ENCODE results near the gene LDLRAD2.

LDLRAD2 gene

GRCh38 chr1:21847223-21848205, 35.4 kb downstream of the LDLRAD2 start:
- no peak for DNase-seq (ENCODE audit: insufficient read length, low spot score)
- no peak for FAIRE-seq
- no peak for TF ChIP-seq CTCF (IDR thresholded peaks at IDR 0.05; ENCODE audit: insufficient read depth, missing control alignments)

DNA sequence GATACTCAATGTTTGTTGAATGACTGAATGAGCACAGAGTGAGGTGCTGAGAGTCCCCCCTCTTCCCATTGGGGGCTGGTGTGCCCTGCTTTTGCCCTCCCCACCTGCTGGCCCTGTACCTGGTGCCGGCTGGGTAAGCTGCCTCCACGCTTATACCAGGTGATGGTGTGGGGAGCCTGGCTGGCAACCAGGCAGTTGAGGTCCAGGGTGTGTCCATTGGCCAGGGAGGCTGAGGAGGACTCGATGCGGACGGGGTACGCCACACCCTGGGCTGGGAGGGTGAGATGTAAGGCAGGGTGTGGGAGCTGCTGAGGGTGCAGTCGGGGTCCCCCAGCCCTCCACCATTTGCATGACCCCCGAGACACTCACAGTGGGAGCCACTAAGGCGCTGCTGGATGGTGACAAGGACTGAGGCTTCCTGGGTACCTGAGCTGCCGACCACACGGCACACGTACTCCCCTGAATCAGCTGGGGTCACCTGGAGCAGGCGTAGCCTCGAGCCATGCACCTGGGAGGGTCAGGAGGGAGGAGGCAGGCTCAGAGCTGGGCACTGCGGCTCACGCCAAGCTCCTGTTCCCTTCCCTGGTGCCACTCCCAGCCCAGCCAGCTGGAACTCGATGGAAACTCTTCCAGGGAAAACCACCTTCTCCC, 36.6 kb downstream of the LDLRAD2 start:
- FAIRE-seq (no peak), DNase-seq (ENCODE audit: insufficient read length, low spot score) (no peak)
- TF ChIP-seq CTCF (IDR thresholded peaks at IDR 0.05; ENCODE audit: insufficient read depth, missing control alignments) = no peak

DNA sequence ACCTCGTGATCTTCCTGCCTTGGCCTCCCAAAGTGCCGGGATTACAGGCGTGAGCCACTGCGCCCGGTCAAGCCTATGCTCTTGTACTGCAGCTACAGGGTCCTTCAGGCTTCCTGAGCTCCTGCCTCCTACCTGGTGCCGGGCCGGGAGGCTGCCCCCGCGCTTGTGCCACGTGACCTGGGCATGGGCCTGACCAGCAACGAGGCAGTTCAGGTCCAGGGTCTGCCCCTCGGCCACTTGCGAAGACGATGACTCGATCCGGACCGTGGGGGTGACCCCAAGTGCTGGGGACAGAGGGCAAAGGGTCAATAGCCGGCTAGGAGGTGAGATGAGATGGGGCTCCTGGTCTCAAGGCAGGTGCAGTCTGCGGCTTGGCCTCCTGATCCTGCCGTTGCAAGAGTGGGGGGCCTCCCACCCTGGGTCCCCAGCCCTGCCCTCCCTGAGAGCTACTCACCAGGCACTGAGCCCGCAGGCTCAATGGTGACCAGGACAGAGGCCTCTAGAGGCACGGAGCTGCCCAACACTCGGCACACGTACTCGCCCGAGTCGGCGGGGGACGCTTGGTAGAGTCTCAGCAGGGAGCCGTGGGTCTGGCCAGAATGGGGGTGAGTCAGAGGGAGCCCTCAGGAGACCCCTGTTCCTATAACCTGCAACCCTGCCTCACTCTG, 38.0 kb downstream of the LDLRAD2 start:
- DNase-seq (ENCODE audit: insufficient read length, low spot score) = no peak
- TF ChIP-seq CTCF (IDR thresholded peaks at IDR 0.05; ENCODE audit: insufficient read depth, missing control alignments) = no peak
- no peak for FAIRE-seq

- FAIRE-seq (no peak), DNase-seq (ENCODE audit: insufficient read length, low spot score) (no peak)
- TF ChIP-seq CTCF (IDR thresholded peaks at IDR 0.05; ENCODE audit: insufficient read depth, missing control alignments) = no peak
These were observed 39.6 kb downstream of the LDLRAD2 start for GRCh38 chr1:21851430-21852250.

- DNase-seq (ENCODE audit: insufficient read length, low spot score) (no peak), FAIRE-seq (no peak)
- no peak for TF ChIP-seq CTCF (IDR thresholded peaks at IDR 0.05; ENCODE audit: insufficient read depth, missing control alignments)
These were observed 40.4 kb downstream of the LDLRAD2 start for GRCh38 chr1:21852282-21853130.

DNA sequence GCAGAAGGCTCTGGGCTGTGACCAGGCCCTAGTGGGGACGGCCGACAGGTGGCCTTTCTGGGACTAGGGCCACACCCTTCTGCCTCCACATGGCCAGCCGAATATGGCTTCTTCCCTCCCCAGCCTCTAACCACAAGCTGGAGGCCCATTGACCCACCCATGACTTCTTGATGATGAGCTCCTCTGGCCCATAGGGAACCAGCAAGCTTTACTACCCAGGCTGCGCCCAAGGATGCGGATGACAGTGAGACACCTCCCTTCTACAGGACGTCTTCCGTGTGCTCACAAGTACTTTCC, 41.0 kb downstream of the LDLRAD2 start:
- DNase-seq (ENCODE audit: insufficient read length, low spot score) (no peak), FAIRE-seq (no peak)
- no peak for TF ChIP-seq CTCF (IDR thresholded peaks at IDR 0.05; ENCODE audit: insufficient read depth, missing control alignments)

Data from D721Med (cell line).